GM12872 (cell line): Measurements from ENCODE around the gene SYTL1.

Experiments
- CTCF ChIP-seq: IDR thresholded peaks from 3 replicates; pipeline ENCODE4 v1.5.1; 2011; ENCODE audit warnings: low read depth, mild to moderate bottlenecking, low read length, moderate library complexity; ENCODE audit not compliant: insufficient read depth

The SYTL1 gene

GRCh38 chr1:27349784-27350662 is 8.2 kb downstream of the SYTL1 start:
- no peak for TF ChIP-seq CTCF

- TF ChIP-seq CTCF = no peak
Measured at GRCh38 chr1:27350663-27351540, 9.1 kb downstream of the SYTL1 start.

- no peak for TF ChIP-seq CTCF
Measured at GRCh38 chr1:27351541-27352107, 9.8 kb downstream of the SYTL1 start.

GRCh38 chr1:27353166-27353565 is 11.3 kb downstream of the SYTL1 start:
- no peak for TF ChIP-seq CTCF

- no peak for TF ChIP-seq CTCF
Measured at GRCh38 chr1:27353629-27354028, 11.8 kb downstream of the SYTL1 start.

GRCh38 chr1:27355683-27356082 is 13.9 kb downstream of the SYTL1 start:
- no peak for TF ChIP-seq CTCF

GRCh38 chr1:27356277-27356618 is 14.4 kb downstream of the SYTL1 start:
- no peak for TF ChIP-seq CTCF
